Gastrocnemius medialis (tissue), 4 donors: ENCODE data around the gene FGF14. TPM values are rescaled to one million over a fixed set of nuclear protein-coding genes. Genes with fewer than 3 reads are reported as not detected.

Source experiments
- ATAC-seq, 2 donors: fragments of 150-250 bp; one replicate each; pipeline ENCODE4 v1.9.1; 2016
- DNase-seq, 2 donors: peaks; one replicate each; pipeline ENCODE4 v3.0.0-alpha.2; 2019
- H3K27ac ChIP-seq, 4 donors: fragments of 200-600 bp; sonication (generic); 1 replicate in 1 of 4; 2 replicates in 3 of 4; pipeline ENCODE4 v1.5.1; 2016 to 2018; ENCODE audit warnings: mild to moderate bottlenecking in 2 of 4, moderate library complexity in 1 of 4
- H3K27me3 ChIP-seq, 3 donors: fragments of 200-600 bp; sonication (generic) in 2 of 3; 1 replicate in 1 of 3; 2 replicates in 2 of 3; pipeline versions ENCODE4 v1.5.1 to v1.6.0; 2016 to 2019; ENCODE audit warnings: mild to moderate bottlenecking in 1 of 3, moderate library complexity in 1 of 3
- H3K36me3 ChIP-seq, 2 donors: fragments of 200-600 bp; sonication (generic) in 1 of 2; one replicate each; pipeline ENCODE4 v1.5.1; 2017 to 2018
- H3K4me1 ChIP-seq, 2 donors: fragments of 200-600 bp; sonication (generic) in 1 of 2; one replicate each; pipeline ENCODE4 v1.5.1; 2016 to 2017; ENCODE audit warnings: mild to moderate bottlenecking in 2 of 2
- H3K4me3 ChIP-seq, 4 donors: fragments of 200-600 bp; sonication (generic) in 3 of 4; 1 replicate in 1 of 4; 2 replicates in 3 of 4; pipeline ENCODE4 v1.5.1; 2016 to 2019; ENCODE audit warnings: mild to moderate bottlenecking in 2 of 4
- H3K9me3 ChIP-seq, 3 donors: fragments of 200-600 bp; sonication (generic) in 2 of 3; 1 replicate in 1 of 3; 2 replicates in 2 of 3; pipeline ENCODE4 v1.5.1; 2016 to 2019
- POLR2A ChIP-seq, 2 donors: fragments of 450-650 bp; IDR thresholded peaks; one replicate each; pipeline ENCODE4 v1.6.1; 2017; ENCODE audit warnings: antibody characterized with exemption in 2 of 2, mild to moderate bottlenecking in 2 of 2, moderate library complexity in 2 of 2
- in situ Hi-C, 4 donors: fragments of 200-750 bp; cut with MboI; loops; one replicate each; pipeline versions ENCODE4 v1.15.0 to v1.8.0; 2017; ENCODE audit warnings: low sequenced_read_pairs in 4 of 4
- intact Hi-C: fragments of 100-400 bp; cut with DNase I; formaldehyde crosslinking; loops from one replicate; pipeline ENCODE4 v1.15.1; 2023; ENCODE audit warnings: low total_unique reads
- total RNA-seq, 4 donors: library from RNA; depleted of rRNA; stranded (reverse); fragments of >200 nt; gene quantifications; one replicate each; pipeline versions ENCODE4 v1.1.0 to v1.2.3, GENCODE V29; 2016
- TF ChIP-seq, protein P1 (sequence below), 5 experiments: fragments of 450-650 bp in 3 of 5; fragments of 200-600 bp in 2 of 5; sonication (generic) in 2 of 5; IDR thresholded peaks in 4 of 5; conservative IDR thresholded peaks in 1 of 5; 1 replicate in 4 of 5; 2 replicates in 1 of 5; pipeline ENCODE4 v1.5.1; 2016 to 2019; ENCODE audit warnings: antibody characterized with exemption in 5 of 5, mild to moderate bottlenecking in 3 of 5, moderate library complexity in 3 of 5

The FGF14 gene
- total RNA-seq, 4 donors from 2014 or later: 0.02 TPM; not detected in 3

DNA sequence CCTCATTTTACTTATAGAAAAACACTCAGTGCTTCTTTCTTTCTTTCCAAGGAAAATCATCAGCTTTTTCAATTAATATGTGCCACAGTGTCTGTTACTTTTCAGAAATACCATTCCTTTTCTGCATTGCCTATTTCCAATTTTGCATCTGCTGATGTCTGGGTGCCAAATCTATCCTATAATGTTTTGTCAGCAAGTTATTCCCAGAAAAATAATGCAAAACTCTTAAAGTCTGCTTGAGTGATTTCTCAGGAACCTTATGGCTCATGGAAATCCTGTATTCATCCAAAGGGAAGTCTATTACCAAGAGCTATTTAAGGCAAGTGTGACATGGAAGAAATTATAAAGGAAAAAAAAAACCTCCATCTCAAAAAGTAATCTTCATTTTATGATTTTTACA is 224.4 kb downstream of the FGF14 start:
- Histone ChIP-seq H3K27ac (no peak overlapping the region), H3K4me1 (no peaks in the 10 kb centered on the region), H3K4me3 (no peak overlapping the region), H3K9me3 (no peaks in the 10 kb centered on the region), H3K27me3 (no peaks in the 10 kb centered on the region), H3K36me3 (no peaks in the 10 kb centered on the region)
- DNase-seq (no peak), ATAC-seq (no peak)
- no peak for TF ChIP-seq POLR2A (IDR thresholded peaks at IDR 0.05)
- TF ChIP-seq, protein P1, sequence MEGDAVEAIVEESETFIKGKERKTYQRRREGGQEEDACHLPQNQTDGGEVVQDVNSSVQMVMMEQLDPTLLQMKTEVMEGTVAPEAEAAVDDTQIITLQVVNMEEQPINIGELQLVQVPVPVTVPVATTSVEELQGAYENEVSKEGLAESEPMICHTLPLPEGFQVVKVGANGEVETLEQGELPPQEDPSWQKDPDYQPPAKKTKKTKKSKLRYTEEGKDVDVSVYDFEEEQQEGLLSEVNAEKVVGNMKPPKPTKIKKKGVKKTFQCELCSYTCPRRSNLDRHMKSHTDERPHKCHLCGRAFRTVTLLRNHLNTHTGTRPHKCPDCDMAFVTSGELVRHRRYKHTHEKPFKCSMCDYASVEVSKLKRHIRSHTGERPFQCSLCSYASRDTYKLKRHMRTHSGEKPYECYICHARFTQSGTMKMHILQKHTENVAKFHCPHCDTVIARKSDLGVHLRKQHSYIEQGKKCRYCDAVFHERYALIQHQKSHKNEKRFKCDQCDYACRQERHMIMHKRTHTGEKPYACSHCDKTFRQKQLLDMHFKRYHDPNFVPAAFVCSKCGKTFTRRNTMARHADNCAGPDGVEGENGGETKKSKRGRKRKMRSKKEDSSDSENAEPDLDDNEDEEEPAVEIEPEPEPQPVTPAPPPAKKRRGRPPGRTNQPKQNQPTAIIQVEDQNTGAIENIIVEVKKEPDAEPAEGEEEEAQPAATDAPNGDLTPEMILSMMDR (IDR thresholded peaks at IDR 0.05 in 4 of 5, conservative IDR thresholded peaks at IDR 0.05 in 1 of 5): no peak
- intact Hi-C loops: no loop called here
- in situ Hi-C loops: no loop called here

DNA sequence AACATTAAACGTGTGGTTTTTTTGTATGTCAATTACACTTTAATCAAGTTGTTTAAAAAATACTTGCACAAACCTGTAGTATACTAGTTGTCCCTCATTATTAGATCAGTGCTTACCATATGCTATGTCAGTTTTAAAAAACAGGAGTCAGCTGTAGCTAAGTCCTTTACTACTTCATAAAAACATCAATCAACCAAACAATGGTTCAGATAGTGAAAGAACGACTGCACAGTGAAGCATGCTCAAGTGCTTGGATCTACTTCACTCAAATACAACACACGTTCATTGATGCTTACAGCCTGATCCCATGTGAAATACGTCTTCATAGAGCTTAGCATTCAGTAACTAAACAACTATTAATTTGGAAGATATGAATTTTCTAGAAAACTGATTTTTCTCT is 225.0 kb downstream of the FGF14 start:
- Histone ChIP-seq H3K4me1 (no peaks in the 10 kb centered on the region), H3K4me3 (no peak overlapping the region), H3K27ac (no peak overlapping the region), H3K36me3 (no peaks in the 10 kb centered on the region), H3K9me3 (no peaks in the 10 kb centered on the region), H3K27me3 (no peaks in the 10 kb centered on the region)
- TF ChIP-seq, protein P1 (IDR thresholded peaks at IDR 0.05 in 4 of 5, conservative IDR thresholded peaks at IDR 0.05 in 1 of 5): no peak
- no peak for TF ChIP-seq POLR2A (IDR thresholded peaks at IDR 0.05)
- no peak for ATAC-seq
- no peak for DNase-seq
- in situ Hi-C loops: no loop called here
- intact Hi-C loops: no loop called here

DNA sequence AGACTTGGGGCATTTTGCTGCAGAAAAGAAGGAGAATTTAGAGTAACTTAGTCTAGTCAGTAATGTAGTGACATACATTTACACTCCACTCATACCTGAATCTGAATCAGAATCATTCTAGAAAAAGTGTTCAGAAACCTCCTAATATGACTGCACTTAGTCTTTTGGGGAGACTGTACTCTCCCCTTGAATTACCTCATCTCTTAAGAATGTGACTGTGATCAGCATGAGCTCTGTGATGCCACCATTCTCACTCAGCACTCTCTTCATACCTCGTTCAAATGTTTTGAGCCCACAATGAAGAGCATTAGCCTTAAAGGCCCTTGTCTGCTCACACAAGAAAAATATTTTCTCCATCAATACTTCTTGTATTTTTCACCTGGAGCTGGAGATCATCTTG is 229.4 kb downstream of the FGF14 start:
- intact Hi-C loops: no loop called here
- H3K27me3 ChIP-seq: no peaks in the 10 kb centered on the region
- H3K27ac ChIP-seq: no peak overlapping the region
- DNase-seq (no peak), ATAC-seq (no peak)
- H3K4me1 ChIP-seq: no peaks in the 10 kb centered on the region
- in situ Hi-C loops: no loop called here
- H3K9me3 ChIP-seq: no peaks in the 10 kb centered on the region
- H3K4me3 ChIP-seq: no peak overlapping the region
- TF ChIP-seq, protein P1 (IDR thresholded peaks at IDR 0.05 in 4 of 5, conservative IDR thresholded peaks at IDR 0.05 in 1 of 5): no peak
- no peak for TF ChIP-seq POLR2A (IDR thresholded peaks at IDR 0.05)
- no peaks in the 10 kb centered on the region for H3K36me3 ChIP-seq

DNA sequence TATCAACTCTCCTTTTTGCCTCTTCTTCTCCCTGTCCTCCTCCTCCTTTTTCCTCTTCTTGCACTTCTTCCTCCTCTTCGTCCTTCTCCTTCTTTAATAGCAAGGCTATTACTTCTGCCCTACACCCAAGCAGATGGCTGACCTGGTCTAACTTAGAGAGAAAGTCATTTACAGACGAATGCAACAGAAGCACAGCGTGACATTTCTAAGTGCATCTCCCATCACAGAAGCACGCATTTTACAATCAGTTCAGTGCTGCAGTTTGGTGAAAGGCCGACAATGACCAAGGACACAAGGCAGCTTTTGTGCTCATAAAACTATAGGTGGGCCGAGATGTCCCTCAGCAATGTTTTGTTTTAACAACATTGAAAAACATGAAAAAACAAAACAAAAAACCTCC is 231.5 kb downstream of the FGF14 start:
- no peaks in the 10 kb centered on the region for H3K36me3 ChIP-seq
- no peaks in the 10 kb centered on the region for H3K4me1 ChIP-seq
- DNase-seq (no peak), ATAC-seq (no peak)
- H3K27me3 ChIP-seq: no peaks in the 10 kb centered on the region
- intact Hi-C loops: no loop called here
- no peaks in the 10 kb centered on the region for H3K9me3 ChIP-seq
- no peak overlapping the region for H3K27ac ChIP-seq
- TF ChIP-seq, protein P1 (IDR thresholded peaks at IDR 0.05 in 4 of 5, conservative IDR thresholded peaks at IDR 0.05 in 1 of 5): no peak
- no peak for TF ChIP-seq POLR2A (IDR thresholded peaks at IDR 0.05)
- no peak overlapping the region for H3K4me3 ChIP-seq
- in situ Hi-C loops: no loop called here

DNA sequence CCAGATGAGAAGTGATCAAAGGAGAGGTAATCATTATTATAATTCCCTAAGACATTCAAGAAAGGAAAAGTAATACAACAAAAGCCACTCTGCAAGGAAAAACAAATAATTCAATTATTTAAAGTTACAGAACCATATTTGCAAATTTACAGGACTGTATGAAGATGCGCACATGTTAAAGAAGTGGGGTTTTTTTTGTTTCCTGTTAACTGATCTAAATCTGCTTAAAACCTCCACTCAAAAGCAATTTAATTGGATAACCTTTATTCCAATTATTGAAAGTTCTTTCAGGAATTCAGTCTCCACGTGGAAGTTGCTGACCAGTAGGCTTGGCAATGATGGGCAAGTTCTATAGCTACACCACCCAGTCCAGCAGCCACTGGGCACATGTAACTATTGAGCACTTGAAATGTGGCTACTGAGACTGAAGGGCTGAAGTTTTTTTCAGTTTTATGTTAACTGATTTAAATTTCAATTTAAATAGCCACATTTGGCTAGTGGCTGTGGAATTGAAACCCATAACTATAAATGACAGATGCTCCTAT is 232.3 kb downstream of the FGF14 start:
- Histone ChIP-seq H3K36me3 (no peaks in the 10 kb centered on the region), H3K4me3 (no peak overlapping the region), H3K27me3 (no peaks in the 10 kb centered on the region), H3K4me1 (no peaks in the 10 kb centered on the region), H3K27ac (no peak overlapping the region), H3K9me3 (no peaks in the 10 kb centered on the region)
- TF ChIP-seq, protein P1 (IDR thresholded peaks at IDR 0.05 in 4 of 5, conservative IDR thresholded peaks at IDR 0.05 in 1 of 5): no peak
- TF ChIP-seq POLR2A (IDR thresholded peaks at IDR 0.05): no peak
- intact Hi-C loops (no loop called here), in situ Hi-C loops (no loop called here)
- ATAC-seq: no peak
- no peak for DNase-seq
